KBM-7 (cell line): ENCODE measurements around the gene BSPRY.
A peak's percentile ranks its signal among the peaks of the same experiment; 100 is the strongest.

ENCODE experiments used
- DNase-seq: peaks from one replicate; pipeline ENCODE4 v3.0.0-alpha.2; 2015
- in situ Hi-C: fragments of 300-500 bp; cut with MboI; formaldehyde crosslinking; loops from 2 replicates; pipeline ENCODE4 v1.14.3; 2020; ENCODE audit warnings: low sequenced_read_pairs, low pct_unique_long_range_greater_than_20kb, mixed read lengths

BSPRY gene

DNA sequence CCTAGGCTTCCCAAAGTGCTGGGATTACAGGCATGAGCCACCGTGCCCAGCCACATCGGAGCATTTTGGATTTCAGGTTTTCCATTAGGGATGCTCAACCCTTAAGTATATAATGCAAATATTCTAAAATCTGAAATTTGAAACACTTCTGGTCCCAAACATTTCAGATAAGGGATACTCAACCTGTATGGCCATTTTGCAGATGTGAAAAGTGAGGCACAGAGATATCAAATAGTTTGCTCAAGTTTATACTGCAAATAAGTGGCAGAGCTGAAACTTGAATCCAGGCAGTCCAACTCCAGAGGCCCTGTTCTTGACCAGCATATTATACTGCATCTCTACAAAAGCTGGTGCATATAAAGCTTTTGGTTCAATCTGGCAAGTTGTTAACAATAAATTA is 11.6 kb upstream of the BSPRY start:
- no peak for DNase-seq
- in situ Hi-C loops: no loop called here

DNA sequence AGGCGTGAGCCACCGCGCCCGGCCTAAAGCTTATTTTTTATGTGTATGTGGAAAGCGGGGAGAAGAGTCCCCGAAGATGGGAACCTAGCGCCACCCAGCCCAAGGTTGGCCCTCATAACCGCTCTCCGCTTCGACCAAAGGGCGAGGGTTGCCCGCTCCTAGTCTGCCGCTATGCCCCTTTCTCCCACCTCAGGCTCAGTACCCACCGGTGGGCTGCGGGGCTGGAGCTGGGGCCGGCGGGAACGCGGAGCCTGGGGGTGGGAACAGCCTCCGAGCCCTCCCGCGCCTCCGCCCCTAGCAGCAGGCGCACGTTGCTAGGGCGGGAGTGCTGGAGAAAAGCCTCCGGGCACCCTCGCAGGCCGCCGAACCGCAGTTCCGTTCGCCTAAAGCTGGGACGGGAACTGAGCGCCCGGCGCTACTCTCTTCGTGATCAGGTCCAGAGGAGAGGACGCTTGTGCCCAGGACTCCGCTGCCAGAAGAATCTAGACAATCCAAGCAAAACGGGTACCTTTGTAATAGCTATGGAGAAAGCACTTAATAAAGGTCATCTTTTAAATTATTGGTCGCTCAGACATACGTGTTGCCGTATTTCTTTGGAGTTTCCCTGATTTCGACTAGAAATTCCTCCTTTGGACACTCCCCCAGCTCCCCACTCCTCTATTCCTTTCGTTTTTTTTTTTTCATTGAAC is 9.2 kb upstream of the BSPRY start, which contains the start of gene WDR31:
Gene WDR31, minus strand, starts transcription at position 265 of the 689 bp plus-strand sequence. CDS start 8,253 bp downstream, outside the sequence.
- in situ Hi-C loops: no loop called here
- DNase-seq: peak; percentile 89

GRCh38 chr9:113341712-113342410 is 7.5 kb upstream of the BSPRY start:
- peak; percentile 12 for DNase-seq

DNA sequence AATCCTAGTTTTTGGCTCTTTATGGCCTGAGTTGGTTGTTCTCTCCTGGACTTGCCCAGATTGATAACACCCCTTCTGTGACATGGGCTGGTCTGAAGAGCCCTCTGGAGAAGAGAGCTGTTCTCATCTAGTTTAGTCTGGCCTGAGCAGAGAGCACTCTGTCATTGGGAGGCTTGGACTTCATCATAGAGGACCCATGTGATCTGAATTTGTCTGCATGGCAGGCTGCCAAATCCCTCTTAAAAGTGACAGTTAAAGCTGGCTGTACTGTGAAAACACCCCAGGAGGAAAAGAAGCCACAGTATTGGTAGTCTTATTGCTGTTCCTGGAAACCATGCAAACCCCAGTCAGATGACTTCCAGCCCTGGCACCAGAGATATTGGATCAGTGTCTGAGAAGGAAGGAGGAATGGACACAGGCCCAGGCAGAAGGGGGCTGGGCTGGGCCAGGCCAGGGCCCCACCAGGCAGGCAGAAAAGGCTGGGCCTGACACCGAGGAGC is 5.6 kb upstream of the BSPRY start:
- in situ Hi-C loops: no loop called here

More at GRCh38 chr9:113341712-113342410, 7.5 kb upstream of the BSPRY start:
- in situ Hi-C loops: no loop called here

GRCh38 chr9:113345190-113345589 is 4.2 kb upstream of the BSPRY start:
- DNase-seq: no peak
- in situ Hi-C loops: no loop called here

More for the DNA sequence above, 5.6 kb upstream of the BSPRY start:
- peak; percentile 83 for DNase-seq

DNA sequence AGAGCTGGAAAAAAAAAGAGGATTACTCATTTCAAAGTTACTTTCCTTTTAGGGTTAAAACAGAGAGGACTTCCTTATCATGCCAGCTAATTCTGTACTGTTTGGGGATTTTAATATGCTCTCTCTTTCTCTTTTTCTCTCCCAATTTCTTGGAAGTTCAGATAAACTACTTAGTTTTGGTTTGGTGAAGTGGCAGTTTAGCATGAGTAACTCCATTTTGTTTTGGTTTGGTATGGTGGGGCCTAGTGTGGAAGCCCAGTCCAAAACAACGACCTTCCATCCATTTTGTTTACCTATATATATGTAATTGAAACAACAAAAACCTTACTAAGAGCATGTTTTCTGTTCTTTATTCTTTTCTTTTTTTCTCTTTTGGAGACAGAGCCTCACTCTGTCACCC is 3.7 kb upstream of the BSPRY start:
- in situ Hi-C loops: no loop called here

DNA sequence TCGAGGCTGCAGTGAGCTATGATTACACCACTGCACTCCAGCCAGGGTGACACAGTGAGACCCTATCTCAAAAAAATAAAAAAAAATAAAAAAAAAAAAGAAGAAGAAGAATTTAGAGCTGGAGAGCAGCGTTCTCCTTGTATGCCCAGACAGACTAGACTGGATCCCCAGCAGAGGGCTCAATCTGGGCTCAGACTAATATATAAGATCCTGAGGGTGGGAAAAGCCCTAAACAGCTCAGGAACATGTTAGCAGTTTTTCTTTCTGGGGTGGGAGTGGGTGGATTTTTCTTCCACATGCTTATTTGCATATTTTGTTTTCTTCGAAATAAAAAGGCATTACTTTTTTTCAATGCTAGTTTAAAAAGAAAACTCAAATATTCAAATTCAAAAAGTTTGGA is 904 bp upstream of the BSPRY start:
- no peak for DNase-seq
- in situ Hi-C loops: no loop called here

More for the DNA sequence above, 3.7 kb upstream of the BSPRY start:
- no peak for DNase-seq

DNA sequence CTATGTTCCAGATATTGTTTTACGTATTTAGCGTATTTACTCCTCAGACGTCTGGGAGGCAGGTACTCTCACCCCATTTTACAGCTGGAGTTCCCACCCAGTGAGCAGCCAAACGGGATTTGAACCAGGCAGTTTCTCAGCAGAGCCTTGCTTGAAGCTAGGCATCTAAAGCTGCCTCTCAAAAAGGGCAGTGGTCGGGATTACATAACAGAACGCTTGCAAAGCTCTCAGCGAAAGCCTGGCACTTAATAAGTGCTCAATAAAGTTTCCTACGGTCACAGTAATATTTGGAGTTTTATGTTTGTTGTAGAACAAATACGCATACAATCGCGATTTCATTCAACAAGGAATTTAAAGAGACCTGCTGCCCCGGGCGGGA is 286 bp upstream of the BSPRY start:
- no peak for DNase-seq
- in situ Hi-C loops: no loop called here

DNA sequence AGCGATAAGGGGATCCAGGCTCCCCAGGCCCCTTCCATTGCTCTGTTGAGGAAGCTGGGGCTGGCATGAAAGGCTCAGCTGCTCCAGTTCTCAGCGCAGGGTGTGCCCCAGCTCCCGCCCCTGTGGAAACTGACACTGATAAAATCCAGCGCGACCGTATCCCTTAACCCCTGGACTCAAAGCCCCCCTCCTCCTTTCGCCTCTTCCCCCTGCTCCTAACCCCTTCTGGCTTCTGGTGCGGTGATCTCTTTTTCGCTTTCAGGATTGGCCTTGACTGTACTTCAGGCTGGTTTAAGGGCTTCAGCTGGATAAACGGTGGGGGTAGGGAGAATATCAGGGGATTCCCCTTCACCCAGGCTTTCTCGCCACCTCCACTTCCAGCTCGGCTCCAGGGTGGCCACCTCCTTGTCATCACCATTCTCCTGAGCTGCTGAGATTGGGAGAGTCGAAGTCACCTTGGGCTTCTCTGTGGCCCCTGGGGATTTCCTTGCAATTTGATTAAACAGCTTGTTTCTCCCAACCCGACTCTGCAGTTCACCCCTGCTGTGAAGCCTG is 843 bp downstream of the BSPRY start:
- DNase-seq: no peak
- in situ Hi-C loops: no loop called here

- in situ Hi-C loops: no loop called here
- peak; percentile 87 for DNase-seq
Measured at GRCh38 chr9:113350937-113351336, 1.6 kb downstream of the BSPRY start.

DNA sequence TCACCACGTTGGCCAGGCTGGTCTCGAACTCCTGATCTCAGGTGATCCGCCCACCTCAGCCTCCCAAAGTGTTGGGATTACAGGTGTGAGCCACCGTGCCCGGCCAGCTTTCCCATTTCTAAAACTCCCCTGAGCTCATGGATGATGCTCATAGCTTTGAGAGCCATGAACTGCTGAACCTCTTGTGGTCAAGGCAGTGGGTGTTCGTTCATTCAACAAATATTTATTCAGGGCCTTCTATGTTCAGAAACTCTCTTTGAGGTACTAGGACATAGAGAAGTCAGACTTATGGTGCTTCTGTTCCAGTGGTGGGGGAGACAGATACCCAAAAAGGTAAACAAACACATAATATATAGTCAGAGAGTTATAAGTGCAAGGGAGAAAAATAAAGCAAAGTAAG is 2.7 kb downstream of the BSPRY start:
- in situ Hi-C loops: no loop called here
- no peak for DNase-seq

DNA sequence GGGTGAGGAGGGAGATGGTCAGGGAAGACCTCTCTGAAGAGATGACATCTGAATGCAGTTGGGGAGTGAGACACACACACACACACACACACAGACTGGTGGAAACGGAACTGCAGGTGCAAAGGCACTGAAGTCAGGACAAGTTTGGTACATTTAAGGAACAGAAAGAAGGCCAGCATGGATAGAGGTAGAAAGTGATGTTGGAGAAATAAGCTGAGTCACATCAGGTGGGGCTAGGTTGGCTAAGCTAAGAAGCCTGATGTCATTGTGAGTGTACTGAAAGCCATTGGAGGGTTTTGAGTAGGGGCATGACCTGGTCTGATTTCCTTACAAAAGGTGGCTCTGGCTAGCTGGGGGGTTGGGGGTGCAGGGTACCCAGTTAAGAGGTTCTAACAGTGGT is 3.1 kb downstream of the BSPRY start:
- DNase-seq: no peak
- in situ Hi-C loops: no loop called here

- DNase-seq: peak; percentile 46
- in situ Hi-C loops: no loop called here
Measured at GRCh38 chr9:113355040-113355596, 5.8 kb downstream of the BSPRY start.

- in situ Hi-C loops: no loop called here
- no peak for DNase-seq
Measured at GRCh38 chr9:113356686-113357292, 7.4 kb downstream of the BSPRY start.

DNA sequence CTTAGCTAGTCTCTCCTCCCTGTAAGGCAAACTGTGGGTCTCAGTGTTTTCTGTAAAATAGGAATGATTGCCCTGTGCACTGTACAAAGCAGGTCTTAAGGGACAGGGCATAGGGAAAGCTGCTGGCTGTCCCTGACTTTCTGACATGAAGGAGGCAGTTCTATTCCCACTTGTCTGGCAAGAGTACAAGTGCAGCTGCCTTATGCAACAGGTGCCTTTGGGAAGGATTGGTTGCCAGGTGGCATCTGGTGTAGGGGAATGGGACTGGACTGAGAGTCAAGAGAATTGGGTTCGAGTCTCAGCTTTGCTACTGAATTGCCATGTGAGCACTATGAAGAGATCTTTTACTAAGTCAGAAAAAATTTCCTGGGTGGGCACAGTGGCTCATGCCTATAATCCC is 10.0 kb downstream of the BSPRY start:
- no peak for DNase-seq
- in situ Hi-C loops: no loop called here

DNA sequence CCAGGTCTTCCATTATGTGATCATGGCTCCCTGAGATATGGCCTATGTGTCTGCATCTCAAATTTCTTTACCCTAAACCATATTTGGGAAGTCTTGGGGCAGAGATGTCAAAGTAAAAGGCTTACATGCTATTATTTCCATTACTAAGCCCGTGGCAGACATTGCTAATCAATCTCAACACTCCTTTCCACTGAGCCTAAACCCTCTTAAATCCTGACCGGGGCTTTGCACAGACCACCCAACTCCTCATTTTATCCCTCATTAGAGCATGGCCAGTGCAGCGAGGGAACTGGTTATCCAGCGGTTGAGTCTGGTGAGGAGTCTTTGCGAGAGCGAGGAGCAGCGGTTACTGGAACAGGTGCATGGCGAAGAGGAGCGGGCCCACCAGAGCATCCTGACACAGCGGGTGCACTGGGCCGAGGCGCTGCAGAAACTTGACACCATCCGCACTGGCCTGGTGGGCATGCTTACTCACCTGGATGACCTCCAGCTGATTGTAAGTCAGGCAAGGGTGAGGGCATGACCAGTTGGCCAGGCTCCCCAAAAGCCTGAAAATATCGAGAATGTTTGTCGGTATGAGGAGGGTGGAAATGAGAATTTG is 11.0 kb downstream of the BSPRY start:
- in situ Hi-C loops: no loop called here

GRCh38 chr9:113361304-113362018 is 12.1 kb downstream of the BSPRY start:
- no peak for DNase-seq
- in situ Hi-C loops: no loop called here

More for the DNA sequence above, 11.0 kb downstream of the BSPRY start:
- no peak for DNase-seq

- in situ Hi-C loops: no loop called here
Measured at GRCh38 chr9:113363336-113363735, 14.0 kb downstream of the BSPRY start.

DNA sequence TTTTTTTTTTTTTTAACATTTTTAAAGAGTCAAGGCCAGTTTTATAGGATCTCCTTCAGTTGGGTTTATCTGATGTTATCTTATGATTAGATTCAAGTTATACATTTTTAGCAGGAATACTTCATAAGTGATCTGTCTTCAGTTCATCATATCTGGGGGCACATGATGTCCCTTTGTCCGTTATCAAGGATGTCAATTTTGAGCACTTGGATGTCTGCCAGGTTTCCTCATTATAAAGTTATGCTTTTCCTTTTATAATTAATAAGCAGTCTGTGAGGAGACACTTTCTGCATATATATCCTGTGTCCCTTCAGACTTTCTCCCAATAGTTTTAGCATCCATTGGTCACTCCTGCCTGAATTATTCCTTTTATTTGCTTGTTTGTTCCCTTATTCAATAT is 15.6 kb downstream of the BSPRY start:
- in situ Hi-C loops: no loop called here
- DNase-seq: no peak

More at GRCh38 chr9:113363336-113363735, 14.0 kb downstream of the BSPRY start:
- no peak for DNase-seq
